GM18508 (cell line): Measurements from ENCODE around the gene FLAD1.

ENCODE experiments used
- ATAC-seq: cut with Tn5 transposase; IDR thresholded peaks from one replicate; pipeline ENCODE4 v1.9.1; 2021; ENCODE audit warnings: moderate number of reproducible peaks; ENCODE audit not compliant: insufficient read depth, unreplicated experiment

The FLAD1 gene

GRCh38 chr1:155033524-155033923 is 50.4 kb downstream of the FLAD1 start, which contains the start of the genes DCST1 and DCST2:
DCST1 (plus strand) TSS chr1:155033824; CDS start chr1:155034037, 213 bp downstream.
DCST2 (minus strand) TSS chr1:155033781; CDS start chr1:155033701, 80 bp downstream.
- ATAC-seq, result no peak

- ATAC-seq, result no peak
Measured at GRCh38 chr1:155034318-155035208, 51.4 kb downstream of the FLAD1 start.

GRCh38 chr1:155035936-155036335 is 52.8 kb downstream of the FLAD1 start:
- ATAC-seq, result no peak

GRCh38 chr1:155037043-155037442 is 53.9 kb downstream of the FLAD1 start:
- ATAC-seq, result no peak

- ATAC-seq, result no peak
Measured at GRCh38 chr1:155037851-155038441, 54.8 kb downstream of the FLAD1 start.

GRCh38 chr1:155038602-155039307 is 55.6 kb downstream of the FLAD1 start:
- ATAC-seq, result no peak

- no peak for ATAC-seq
Measured at GRCh38 chr1:155039308-155039669, 56.1 kb downstream of the FLAD1 start.

- no peak for ATAC-seq
Measured at GRCh38 chr1:155040358-155041093, 57.4 kb downstream of the FLAD1 start.
